Stimulated activated CD8-positive, alpha-beta memory T cell treated with anti-CD3 and anti-CD28 coated beads, Interleukin-15, amount 100 ng/mL, for 4 hours (primary cell): ENCODE data around the gene FAM83F.

ENCODE experiments used
- DNase-seq, 2 donors: peaks; one replicate each; pipeline ENCODE4 v3.0.0-alpha.2; 2020; ENCODE audit warnings: low read depth in 2 of 2

FAM83F gene

DNA sequence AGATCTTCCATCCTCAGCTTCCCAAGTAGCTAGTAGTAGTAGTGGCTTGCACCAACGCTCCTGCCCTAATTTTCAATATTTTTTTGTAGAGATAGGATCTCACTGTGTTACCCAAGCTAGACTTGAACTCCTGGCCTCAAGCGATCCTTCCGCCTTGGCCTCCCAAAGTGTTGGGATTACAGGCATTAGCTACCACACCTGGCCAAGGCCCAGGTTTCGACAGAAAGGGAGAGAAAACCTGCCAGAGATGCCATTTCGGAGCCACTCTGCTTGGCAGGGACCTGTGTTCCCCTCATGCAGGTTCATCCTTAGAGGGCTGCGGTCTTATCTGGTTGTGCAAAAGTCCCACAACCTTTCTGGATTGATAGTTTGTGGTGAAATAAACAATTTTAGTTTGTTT, 41.4 kb downstream of the FAM83F start:
- DNase-seq = no peak

DNA sequence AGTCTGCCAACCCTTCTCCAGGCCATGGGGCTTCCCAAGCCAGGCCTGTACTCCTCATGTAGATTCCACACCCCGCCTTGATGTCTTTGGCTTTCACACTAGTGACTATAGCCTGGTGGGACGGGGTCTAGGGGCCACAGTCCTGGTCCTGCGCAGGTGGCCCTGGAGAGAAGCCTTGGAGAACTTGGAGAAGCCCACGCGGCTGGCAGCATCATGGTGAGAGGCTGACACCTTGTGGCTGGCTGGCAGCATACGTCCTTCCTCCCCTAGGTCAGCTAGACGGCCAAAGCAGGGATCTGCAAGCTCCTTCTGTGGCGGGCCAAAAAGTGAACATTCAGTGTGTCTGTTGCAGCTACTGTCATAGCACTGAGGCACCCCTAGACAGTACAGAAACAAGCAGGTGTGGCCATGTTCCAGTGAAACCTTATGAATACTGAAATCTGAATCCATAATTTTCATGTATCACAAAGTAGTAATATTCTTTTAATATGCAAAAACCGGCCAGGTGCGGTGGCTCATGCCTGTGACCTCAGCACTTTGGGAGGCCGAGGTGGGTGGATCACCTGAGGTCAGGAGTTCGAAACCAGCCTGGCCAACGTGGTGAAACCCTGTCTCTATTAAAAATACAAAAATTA, 42.0 kb downstream of the FAM83F start:
- DNase-seq = no peak

- DNase-seq = no peak
Observed at GRCh38 chr22:40037320-40037719, 42.6 kb downstream of the FAM83F start.

DNA sequence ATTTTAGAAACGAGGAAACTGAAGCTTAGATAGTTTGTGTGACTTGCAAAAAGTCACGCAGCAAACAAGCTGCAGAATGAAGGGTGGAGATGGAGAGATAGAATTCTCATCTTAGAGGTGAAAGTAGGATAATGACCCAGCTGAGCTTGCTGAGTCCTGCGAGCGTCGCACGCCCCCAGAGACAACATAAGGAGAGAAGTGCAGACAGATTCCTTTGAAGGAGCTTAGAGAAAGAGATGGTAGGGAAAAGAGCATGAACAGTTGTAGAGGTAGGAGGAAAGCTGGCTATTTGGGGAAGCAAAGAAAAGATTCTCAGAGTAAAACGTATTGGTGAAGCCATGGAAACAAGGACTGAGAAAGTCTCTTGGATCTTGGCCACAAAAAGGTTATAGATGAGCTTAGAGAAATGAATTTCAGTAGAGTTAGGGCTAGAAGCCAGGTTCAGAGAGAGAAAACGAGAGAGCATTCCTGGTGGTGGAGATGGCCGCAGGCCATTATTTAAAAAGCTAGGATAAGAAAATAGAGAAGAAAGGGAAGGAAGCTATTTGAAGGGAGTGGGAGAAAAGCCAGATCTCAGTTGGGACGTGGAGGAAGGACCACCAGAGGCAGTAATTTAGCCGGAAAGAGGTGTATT, 44.8 kb downstream of the FAM83F start:
- no peak for DNase-seq

GRCh38 chr22:40040927-40041326, 46.2 kb downstream of the FAM83F start:
- DNase-seq = no peak

GRCh38 chr22:40041366-40042137, 46.8 kb downstream of the FAM83F start:
- DNase-seq = no peak

- DNase-seq = no peak
Observed at GRCh38 chr22:40042312-40042711, 47.6 kb downstream of the FAM83F start.

- no peak for DNase-seq
Observed at GRCh38 chr22:40043081-40043480, 48.3 kb downstream of the FAM83F start.

DNA sequence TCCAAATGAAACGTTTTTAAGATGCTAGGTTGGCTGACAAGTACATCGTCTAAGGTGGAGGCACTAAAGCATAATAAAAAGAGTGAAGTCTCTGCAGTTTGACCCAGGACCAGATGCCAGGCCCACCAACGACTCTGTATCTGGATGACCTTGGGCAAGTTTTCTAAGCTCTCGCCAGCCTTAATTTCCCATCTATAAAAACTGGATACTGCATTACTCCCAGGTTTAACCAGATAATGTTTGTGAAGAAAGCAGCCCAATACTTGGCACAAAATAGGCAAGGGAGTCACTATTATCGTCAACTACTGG, 49.0 kb downstream of the FAM83F start:
- no peak for DNase-seq

- DNase-seq = peak; percentile 96 to 98
Observed at GRCh38 chr22:40044102-40044869, 49.5 kb downstream of the FAM83F start.

DNA sequence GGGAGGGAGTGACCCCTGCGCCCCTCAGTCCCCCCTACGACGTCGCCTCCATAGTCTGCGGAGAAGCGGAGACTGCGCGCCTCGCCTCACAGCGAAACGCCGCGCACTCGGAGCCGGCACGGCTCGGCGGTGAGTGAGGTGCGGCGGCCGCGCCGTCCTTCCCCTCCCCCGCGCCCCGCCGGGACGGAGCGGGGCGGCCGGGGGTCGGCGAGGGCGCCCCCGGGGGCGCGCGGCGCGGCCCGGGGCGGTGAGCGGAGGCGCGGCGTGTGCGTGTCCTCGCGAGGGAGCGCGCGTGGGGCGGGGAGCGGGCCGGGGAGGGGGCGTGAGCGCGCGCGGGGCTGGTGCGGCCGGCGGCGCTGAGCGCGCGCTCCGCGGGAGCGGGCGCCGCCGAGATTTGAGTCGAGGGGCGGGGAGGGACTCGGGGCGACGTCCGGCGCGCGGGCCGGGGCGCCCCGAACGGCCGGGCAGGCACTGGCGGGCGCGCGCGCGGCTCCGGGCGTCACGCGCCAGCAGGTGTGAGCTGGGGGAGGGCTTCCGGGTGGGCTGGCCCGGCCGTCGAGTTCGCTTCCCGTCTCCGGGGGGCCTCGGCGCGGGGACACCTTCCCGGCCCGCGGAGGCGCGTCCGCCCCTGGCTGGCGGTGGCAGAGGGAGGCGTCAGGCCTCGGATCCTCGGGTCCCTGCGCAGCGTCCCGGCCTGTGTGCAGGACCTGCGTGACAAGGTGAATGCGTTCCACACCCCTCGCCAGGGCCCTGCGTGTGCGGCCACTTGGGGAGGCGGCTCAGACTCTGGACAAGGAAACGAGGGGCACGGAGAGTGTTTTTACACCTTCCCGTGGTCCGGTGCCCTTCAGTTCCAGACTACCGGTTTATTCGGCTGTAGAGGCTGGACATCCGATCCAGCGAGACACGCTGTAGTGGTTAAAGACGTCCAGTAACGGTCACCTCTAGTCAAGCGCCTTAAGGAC, 50.4 kb downstream of the FAM83F start:
- peak; percentile 51 to 62 for DNase-seq

DNA sequence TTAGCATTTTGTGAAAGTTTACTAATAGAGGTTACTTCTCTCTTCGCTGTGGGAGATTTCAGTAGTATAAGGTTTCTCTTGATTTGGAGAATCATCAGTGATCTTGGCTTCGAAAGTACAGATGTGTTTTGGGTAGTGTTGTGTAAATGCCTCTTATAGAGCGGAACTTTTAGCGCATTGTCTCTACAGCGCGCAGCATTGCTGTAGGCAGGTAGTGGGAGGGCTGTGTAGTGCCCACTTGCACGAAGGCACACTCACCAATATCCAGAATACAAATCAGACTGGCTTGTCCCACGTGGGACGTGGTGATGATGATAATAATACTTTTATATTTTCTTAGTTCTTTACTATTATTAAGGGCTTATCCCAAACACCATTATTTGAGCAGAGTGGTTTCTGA, 51.4 kb downstream of the FAM83F start:
- DNase-seq = no peak

GRCh38 chr22:40050258-40050657, 55.5 kb downstream of the FAM83F start:
- DNase-seq = no peak

DNA sequence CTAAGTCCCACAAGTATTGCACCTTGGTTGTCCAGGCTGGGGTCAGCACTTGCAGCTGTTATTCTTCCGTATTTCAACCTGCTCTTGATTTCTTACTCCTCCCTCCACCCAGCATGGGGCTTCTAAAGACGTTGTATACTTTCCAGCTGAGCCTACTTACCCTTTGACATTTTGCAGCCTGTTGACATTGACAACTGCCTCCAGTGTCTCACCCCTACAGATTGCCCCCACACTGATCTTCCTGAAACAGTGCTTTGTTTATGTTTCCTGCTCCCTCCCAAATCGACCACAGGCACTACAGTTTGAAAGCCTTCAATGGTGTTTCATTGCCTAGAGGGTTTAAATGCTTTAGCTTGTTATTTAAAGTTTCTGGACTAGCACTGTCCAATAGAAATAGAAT, 56.6 kb downstream of the FAM83F start:
- no peak for DNase-seq

DNA sequence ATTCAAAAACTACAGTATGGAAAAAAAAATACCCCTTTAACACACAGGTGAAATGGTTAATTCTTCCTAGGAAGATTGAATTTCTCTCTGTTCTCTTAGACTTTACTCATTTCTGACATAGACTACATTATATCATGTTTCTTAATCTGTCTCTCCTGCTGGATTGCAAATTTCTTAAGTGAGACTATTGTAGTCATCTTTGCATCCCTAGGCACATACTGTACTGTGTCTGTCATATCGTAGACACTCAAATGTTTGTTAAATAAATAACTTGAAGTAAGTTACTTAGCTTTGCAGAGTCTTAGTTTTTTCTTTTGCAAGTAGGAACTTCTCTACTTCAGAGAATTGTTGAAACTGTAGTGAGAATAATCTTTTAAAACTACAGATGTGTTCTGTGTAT, 58.7 kb downstream of the FAM83F start:
- no peak for DNase-seq

GRCh38 chr22:40054486-40054885, 59.7 kb downstream of the FAM83F start:
- no peak for DNase-seq

- DNase-seq = no peak
Observed at GRCh38 chr22:40055143-40055883, 60.6 kb downstream of the FAM83F start.

GRCh38 chr22:40056154-40056553, 61.4 kb downstream of the FAM83F start:
- no peak for DNase-seq

DNA sequence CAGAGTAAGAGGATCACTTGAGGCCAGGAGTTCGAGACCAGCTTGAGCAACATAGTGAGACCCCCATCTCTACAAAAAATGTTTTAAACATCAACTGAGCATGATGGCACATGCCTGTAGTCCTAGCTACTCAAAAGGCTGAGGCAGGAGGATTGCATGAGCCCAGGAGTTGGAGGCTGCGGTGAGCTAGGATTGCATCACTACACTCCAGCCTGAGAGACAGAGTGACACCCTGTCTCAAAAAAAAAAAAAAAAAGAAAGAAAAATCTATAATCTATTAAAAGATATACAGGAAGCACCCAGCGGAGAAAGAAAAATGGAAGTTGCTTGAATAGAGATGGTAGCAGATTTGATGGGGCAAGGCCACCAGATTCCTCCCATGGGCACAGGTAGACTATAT, 61.8 kb downstream of the FAM83F start:
- no peak for DNase-seq

DNA sequence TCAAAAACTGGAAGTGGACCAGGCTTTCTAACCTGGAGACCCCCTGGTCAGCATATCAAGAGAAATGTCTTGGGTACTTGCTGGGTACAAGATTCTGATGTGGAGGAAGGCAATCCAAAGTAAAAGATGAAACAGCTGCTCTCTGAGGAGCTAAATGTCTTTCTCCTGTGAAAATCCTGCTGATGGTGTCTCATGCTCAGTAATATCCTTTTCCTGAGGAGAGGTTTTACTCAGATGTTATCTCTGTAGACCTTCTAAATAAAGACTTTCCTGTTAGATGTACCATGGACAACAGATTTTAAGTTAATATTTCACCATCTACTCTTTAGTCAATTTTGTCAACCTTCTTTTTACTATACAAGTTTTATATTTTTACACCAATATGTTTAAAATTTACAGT, 62.9 kb downstream of the FAM83F start:
- no peak for DNase-seq

DNA sequence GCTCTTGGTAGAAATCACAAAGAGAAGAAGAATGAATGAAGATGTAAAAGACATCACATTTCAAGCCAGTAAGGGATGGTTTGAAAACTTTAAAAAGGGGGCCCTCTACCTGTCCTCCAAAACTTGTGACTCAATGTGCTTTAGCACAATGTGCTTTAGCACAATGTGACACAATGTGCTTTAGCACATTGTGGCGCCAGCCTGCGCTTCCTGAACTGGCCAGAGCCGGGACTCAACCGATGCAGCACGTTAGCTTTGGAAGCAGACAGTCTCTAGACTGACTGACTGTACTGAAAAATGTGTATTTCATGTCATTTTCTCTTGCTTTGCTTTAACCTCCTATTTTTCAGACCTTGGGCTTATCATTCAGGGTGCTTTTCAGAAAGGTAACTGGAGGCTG, 63.5 kb downstream of the FAM83F start:
- DNase-seq = no peak
